ENCODE results near the gene CNTNAP2. TPM values are rescaled to one million over a fixed set of nuclear protein-coding genes. Genes with fewer than 3 reads are reported as not detected.

The CNTNAP2 gene
- total and polyA plus RNA-seq, 8 donors, result 0.94 to 42.5 (median 38.6) TPM

- H3K4me3 ChIP-seq, result no peak overlapping the region
- TF ChIP-seq CTCF (IDR thresholded peaks at IDR 0.05), result no peak
- peaks cover 0 to 22% of the 10 kb centered on the region in 2 donors for H3K9me3 ChIP-seq
- ATAC-seq (no peak), DNase-seq (no peak)
- H3K27ac ChIP-seq, result no peak overlapping the region
- no peaks in the 10 kb centered on the region for H3K36me3 ChIP-seq
- intact Hi-C loops (cut with DNase I), result no loop called here
- H3K4me1 ChIP-seq, result no peaks in the 10 kb centered on the region
- no peaks in the 10 kb centered on the region for H3K27me3 ChIP-seq
These were observed 1717.4 kb downstream of the CNTNAP2 start for GRCh38 chr7:147833970-147834369.

DNA sequence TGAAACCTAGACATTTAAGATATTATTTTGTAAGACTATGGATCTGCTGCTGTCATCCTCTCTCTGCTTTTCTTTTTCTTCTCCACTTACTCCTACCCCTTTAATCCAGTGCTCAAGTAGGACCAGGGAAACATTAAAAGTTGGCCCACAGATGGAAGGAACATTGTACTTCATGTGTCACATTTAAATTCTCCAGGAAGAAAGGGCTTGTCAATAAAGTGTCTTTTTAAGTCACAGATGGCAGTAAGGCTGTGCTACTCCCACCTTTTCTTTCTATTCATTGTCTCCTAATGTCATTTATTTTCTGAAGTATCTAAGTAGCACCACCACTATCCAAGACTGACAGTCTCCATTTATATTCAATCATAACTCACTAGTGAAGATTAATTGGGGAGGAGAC, 1736.2 kb downstream of the CNTNAP2 start:
- intact Hi-C loops (cut with DNase I), result no loop called here
- ATAC-seq (no peak), DNase-seq (no peak)
- no peaks in the 10 kb centered on the region for H3K27me3 ChIP-seq
- H3K36me3 ChIP-seq, result no peaks in the 10 kb centered on the region
- H3K9me3 ChIP-seq, result no peaks in the 10 kb centered on the region
- no peaks in the 10 kb centered on the region for H3K4me1 ChIP-seq
- H3K4me3 ChIP-seq, result no peak overlapping the region
- no peak overlapping the region for H3K27ac ChIP-seq
- no peak for TF ChIP-seq CTCF (IDR thresholded peaks at IDR 0.05)

DNA sequence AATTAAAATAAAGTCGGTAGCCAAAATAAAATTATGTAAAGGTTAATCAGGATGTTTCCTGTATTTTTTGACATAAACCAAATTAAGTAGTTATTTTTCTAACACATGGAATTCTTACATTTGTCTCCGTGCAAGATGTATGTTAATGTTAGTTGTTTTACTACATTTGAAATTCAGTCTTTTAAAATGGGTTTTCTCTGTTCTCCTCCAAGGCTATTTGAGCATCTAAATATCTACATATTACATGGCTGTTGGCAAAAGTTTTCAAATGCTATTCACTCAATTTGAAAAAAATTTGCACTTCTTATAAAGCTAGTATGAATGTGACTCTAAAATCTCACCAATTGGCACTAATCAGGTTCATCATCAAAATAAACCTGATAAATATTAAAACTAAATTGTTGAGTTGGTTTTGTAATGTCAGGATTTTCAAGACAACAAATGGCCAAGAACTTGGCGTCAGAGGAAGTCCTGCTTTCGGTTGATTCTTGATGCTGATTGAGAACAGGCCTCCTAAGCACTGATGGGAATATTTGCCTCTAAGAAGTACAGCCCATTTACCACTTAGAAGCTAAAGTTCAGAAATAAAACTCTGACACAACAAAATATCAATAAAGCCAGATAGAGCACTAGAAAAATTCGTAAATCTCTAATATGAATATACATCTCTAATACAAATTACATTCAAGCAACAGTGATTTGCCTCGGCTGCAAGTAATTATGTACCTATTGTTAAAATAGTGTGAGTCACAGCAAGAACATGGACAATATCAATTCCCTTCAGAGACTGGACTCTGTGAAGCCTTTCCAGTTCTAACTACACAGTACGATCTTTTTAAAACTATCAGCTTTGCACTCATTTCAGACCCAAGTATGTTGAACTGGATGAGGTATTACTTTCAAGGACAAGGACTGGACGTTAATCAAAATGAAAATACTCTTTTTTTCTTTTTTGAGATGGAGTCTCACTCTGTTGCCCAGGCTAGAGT, 1740.8 kb downstream of the CNTNAP2 start:
- Histone ChIP-seq H3K27ac (no peak overlapping the region), H3K9me3 (no peaks in the 10 kb centered on the region), H3K27me3 (no peaks in the 10 kb centered on the region), H3K36me3 (no peaks in the 10 kb centered on the region), H3K4me3 (no peak overlapping the region), H3K4me1 (no peaks in the 10 kb centered on the region)
- intact Hi-C loops (cut with DNase I), result no loop called here
- ATAC-seq (no peak), DNase-seq (no peak)
- TF ChIP-seq CTCF (IDR thresholded peaks at IDR 0.05), result no peak

DNA sequence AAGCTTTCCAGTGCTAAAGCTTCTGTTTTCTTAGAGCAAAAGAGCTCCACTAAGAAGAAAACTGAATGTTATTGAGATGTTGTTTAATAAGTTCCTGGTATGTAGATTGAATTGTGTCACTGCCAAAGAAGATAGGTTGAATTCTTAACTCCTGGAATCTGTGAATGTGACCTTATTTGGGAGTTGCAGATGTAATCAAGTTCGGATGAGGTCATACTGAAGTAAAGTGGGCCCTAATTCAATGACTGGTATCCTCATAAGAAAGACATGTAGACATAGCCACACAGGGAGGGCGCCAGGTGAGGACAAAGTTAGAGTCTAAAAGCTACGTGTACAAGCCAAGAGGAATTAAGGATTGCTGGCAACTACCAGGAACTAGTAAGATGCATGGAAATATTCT, 1741.8 kb downstream of the CNTNAP2 start:
- Histone ChIP-seq H3K27me3 (no peaks in the 10 kb centered on the region), H3K27ac (no peak overlapping the region)
- ATAC-seq, result no peak

More for the DNA sequence above, 1741.8 kb downstream of the CNTNAP2 start:
- Histone ChIP-seq H3K4me3 (no peak overlapping the region), H3K4me1 (no peaks in the 10 kb centered on the region), H3K36me3 (no peaks in the 10 kb centered on the region), H3K9me3 (no peaks in the 10 kb centered on the region)
- TF ChIP-seq CTCF (IDR thresholded peaks at IDR 0.05), result no peak
- intact Hi-C loops (cut with DNase I), result no loop called here
- DNase-seq, result no peak

All from left lung (tissue), 10 donors.